ENCODE data around the gene LRP1-AS. TPM values are rescaled to one million over a fixed set of nuclear protein-coding genes. Genes with fewer than 3 reads are reported as not detected.

The LRP1-AS gene
- total and polyA plus RNA-seq, 7 experiments from 2014 or later, result not detected

DNA sequence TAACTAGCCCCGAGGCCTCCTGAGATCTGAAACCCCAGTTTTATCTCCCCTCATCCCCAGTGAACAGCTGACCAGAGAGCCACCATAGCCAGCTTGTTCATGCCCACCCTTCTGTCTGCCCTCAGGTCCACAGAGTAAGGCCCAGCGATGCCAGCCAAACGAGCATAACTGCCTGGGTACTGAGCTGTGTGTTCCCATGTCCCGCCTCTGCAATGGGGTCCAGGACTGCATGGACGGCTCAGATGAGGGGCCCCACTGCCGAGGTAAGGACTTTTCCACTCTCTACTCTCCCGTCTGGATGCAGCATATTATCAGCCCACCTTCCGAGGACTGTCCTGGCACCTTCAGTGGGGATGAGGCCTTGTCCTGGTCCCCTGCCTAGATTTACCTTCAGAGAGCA, 6.2 kb downstream of the LRP1-AS start:
- Histone ChIP-seq H3K27ac (ENCODE audit: low read depth, low read length) (no peak overlapping the region), H3K36me3 (ENCODE audit: control insufficient read depth in 2 of 3, insufficient read depth in 3 of 3, low read length in 3 of 3) (peaks cover 0 to 7% (median 0%) of the 10 kb centered on the region in 3 experiments), H3K9me3 (ENCODE audit: control insufficient read depth in 2 of 3, low read length in 3 of 3) (no peaks in the 10 kb centered on the region), H3K27me3 (ENCODE audit: control insufficient read depth in 2 of 2, insufficient read depth in 2 of 2, low read length in 2 of 2) (no peaks in the 10 kb centered on the region), H3K4me1 (ENCODE audit: control insufficient read depth in 2 of 2, insufficient read depth in 2 of 2, low read length in 2 of 2) (no peaks in the 10 kb centered on the region), H3K4me3 (ENCODE audit: low read length) (no peak overlapping the region)
- Mint-ChIP-seq H3K4me1 (peaks cover 0 to 15% (median 11%) of the 10 kb centered on the region in 7 donors), H3K27me3 (no peaks in the 10 kb centered on the region), H3K9me3 (no peaks in the 10 kb centered on the region), H3K4me3 (no peak overlapping the region), H3K36me3 (peaks cover 0 to 11% (median 0%) of the 10 kb centered on the region in 5 donors), H3K27ac (no peak overlapping the region)
- DNase-seq (no peak), ATAC-seq (no peak)
- CTCF ChIA-PET, result no interaction called here
- POLR2A ChIA-PET, result no interaction called here
- intact Hi-C loops (cut with micrococcal nuclease), result no loop called here

DNA sequence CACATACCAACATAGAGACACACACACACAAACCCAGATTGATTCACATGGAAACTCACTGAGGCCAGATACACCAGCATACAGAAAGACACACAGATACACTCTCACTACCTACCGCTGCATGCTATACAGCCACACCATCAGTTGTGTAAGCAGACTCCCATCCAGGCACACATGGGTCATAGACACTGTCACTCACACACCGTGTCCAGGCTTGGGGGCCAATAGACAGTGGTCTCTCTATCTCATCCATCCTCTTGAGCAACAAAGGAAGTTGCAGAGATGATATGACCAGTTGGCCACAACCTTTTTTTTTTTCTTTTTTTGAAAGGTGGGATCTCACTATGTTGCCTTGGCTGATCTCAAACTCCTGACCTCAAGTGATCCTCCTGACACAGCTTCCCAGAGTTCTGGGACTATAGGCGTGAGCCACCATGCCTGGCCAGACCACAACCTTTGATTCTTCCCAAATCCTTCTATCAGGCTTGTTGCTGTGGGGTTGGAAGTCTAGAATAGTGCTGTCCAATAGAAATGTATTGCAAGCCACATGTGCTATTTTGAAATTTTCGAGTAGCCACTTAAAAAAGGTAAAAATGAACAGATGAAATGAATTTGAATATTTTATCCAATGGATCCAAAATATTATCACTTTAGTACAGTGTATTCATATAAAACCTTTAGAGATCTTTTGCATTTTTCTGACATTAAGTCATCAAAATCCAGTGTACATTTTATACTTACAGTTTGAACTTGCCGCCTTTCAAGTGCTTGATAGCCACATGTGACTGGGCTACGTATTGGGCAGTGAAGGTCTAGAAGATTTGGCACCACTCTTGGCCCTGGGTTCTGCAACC, 7.4 kb downstream of the LRP1-AS start:
- H3K27me3 ChIP-seq (ENCODE audit: control insufficient read depth in 2 of 2, insufficient read depth in 2 of 2, low read length in 2 of 2), result no peaks in the 10 kb centered on the region
- H3K4me3 ChIP-seq (ENCODE audit: low read length), result no peak overlapping the region
- H3K36me3 Mint-ChIP-seq, result peaks cover 0 to 5% (median 0%) of the 10 kb centered on the region in 5 donors
- H3K27ac ChIP-seq (ENCODE audit: low read depth, low read length), result no peak overlapping the region
- H3K4me3 Mint-ChIP-seq, result no peak overlapping the region
- intact Hi-C loops (cut with micrococcal nuclease), result no loop called here
- no peaks in the 10 kb centered on the region for H3K4me1 ChIP-seq (ENCODE audit: control insufficient read depth in 2 of 2, insufficient read depth in 2 of 2, low read length in 2 of 2)
- no peaks in the 10 kb centered on the region for H3K9me3 Mint-ChIP-seq
- no peaks in the 10 kb centered on the region for H3K27me3 Mint-ChIP-seq
- DNase-seq (no peak), ATAC-seq (peak; percentile 73)
- CTCF ChIA-PET, result no interaction called here
- POLR2A ChIA-PET, result no interaction called here
- H3K36me3 ChIP-seq (ENCODE audit: control insufficient read depth in 2 of 3, insufficient read depth in 3 of 3, low read length in 3 of 3), result peaks cover 0 to 1% (median 0%) of the 10 kb centered on the region in 3 experiments
- no peaks in the 10 kb centered on the region for H3K9me3 ChIP-seq (ENCODE audit: control insufficient read depth in 2 of 3, low read length in 3 of 3)
- H3K4me1 Mint-ChIP-seq, result peaks cover 0 to 15% (median 11%) of the 10 kb centered on the region in 7 donors
- peak overlapping the region in 1 of 9 donors; percentile 5 for H3K27ac Mint-ChIP-seq

DNA sequence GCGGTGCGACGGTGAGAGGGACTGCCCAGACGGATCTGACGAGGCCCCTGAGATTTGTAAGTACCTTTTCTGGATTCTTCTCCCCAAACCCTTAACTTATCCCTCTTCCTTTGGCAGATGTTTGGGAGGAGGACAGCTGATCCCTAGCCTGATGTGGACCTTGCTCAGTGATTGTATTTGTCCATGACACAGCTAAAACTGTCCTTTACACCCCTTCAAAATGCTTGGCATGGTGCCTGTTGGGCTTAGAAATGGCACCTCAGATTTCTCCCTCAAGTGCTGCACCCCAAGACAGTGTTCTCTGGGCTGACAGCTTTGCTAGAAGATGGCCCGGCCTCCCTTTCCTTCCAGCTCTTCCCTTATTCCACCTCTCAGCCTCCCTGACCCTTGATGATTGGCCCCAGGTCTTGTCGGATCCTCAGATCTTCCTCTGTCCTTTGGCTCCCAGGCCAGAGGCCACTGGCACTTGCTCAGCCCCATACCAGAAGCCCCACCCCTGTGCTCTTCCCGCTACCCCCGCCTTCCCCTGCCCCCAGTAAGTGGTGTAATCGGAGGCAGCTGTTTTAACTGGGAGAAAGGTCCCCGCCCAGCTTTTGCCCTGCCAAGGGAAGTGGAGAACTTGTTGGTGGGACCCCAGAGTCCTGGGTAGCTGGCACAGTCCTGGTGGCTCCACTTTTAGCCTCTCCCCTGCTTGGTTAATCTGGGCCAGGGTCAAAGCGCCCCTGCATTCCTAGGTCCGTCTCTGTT, 8.7 kb downstream of the LRP1-AS start:
- Histone ChIP-seq H3K27me3 (ENCODE audit: control insufficient read depth in 2 of 2, insufficient read depth in 2 of 2, low read length in 2 of 2) (no peaks in the 10 kb centered on the region), H3K4me1 (ENCODE audit: control insufficient read depth in 2 of 2, insufficient read depth in 2 of 2, low read length in 2 of 2) (no peaks in the 10 kb centered on the region), H3K27ac (ENCODE audit: low read depth, low read length) (no peak overlapping the region), H3K4me3 (ENCODE audit: low read length) (no peak overlapping the region), H3K9me3 (ENCODE audit: control insufficient read depth in 2 of 3, low read length in 3 of 3) (no peaks in the 10 kb centered on the region), H3K36me3 (ENCODE audit: control insufficient read depth in 2 of 3, insufficient read depth in 3 of 3, low read length in 3 of 3) (no peaks in the 10 kb centered on the region)
- intact Hi-C loops (cut with micrococcal nuclease), result no loop called here
- Mint-ChIP-seq H3K4me1 (peaks cover 2 to 13% (median 7%) of the 10 kb centered on the region in 7 donors), H3K27ac (no peak overlapping the region), H3K4me3 (no peak overlapping the region), H3K27me3 (peaks cover 0 to 1% (median 0%) of the 10 kb centered on the region in 5 donors), H3K9me3 (no peaks in the 10 kb centered on the region), H3K36me3 (peaks cover 0 to 3% (median 0%) of the 10 kb centered on the region in 5 donors)
- DNase-seq, result peak in 1 of 9 donors; percentile 7
- POLR2A ChIA-PET, result no interaction called here
- CTCF ChIA-PET, result no interaction called here
- ATAC-seq, result no peak

DNA sequence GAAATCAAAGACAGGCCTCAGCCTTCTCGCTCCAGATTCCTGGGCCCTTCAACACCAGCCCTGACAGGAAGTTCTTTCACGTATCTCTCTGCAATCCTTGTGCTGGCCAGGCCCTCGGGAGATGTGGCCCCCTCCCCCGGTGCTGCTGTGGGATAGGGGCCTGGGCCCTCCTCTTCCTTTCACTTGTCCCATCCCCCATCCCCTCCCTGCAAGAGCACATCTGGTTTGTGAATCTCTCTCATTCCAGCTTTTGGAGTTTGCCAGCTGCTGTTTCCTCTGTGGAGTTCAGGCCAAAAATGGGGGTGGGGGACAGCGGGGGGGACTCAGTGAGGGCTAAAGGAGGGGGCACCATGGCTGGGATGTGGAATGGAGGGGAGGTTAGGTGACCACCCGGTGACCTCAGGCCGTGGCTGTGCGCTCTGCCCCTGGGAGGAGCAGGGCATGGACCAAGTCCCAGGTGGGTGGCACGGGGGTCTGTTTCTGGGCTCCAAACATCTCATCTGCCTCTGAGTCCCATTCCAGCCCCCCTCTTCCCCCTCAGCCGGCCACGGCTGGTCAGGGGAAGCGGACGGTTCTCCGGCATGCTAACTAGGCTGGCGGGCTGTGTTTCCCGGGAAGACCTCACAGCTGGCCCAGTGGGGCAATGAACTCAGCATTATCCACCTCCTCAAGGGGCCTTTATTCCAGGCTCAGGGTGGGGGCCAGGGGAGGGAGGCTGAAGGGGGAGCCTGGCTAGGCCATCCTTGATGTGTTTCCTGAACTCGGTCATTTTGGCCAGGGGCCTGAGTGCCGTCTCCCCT, 11.7 kb downstream of the LRP1-AS start:
- Mint-ChIP-seq H3K9me3 (peaks cover 0 to 1% (median 0%) of the 10 kb centered on the region in 11 donors), H3K4me3 (peak overlapping the region in 1 of 10 donors; percentile 12), H3K27me3 (peaks cover 0 to 17% (median 0%) of the 10 kb centered on the region in 5 donors), H3K4me1 (peaks cover 0 to 25% (median under 1%) of the 10 kb centered on the region in 7 donors), H3K27ac (peak overlapping the region in 1 of 9 donors; percentile 25), H3K36me3 (peaks cover 0 to 3% (median 0%) of the 10 kb centered on the region in 5 donors)
- intact Hi-C loops (cut with micrococcal nuclease), result no loop called here
- no peaks in the 10 kb centered on the region for H3K9me3 ChIP-seq (ENCODE audit: control insufficient read depth in 2 of 3, low read length in 3 of 3)
- H3K27ac ChIP-seq (ENCODE audit: low read depth, low read length), result no peak overlapping the region
- ATAC-seq (no peak), DNase-seq (peak in 1 of 9 donors; percentile 5)
- ChIA-PET CTCF (interaction anchor here (0.5 to 1.1 kb wide), 2 partner anchors 11 to 84 kb away, joined by 5 read pairs; no protein-coding TSS in a partner anchor), POLR2A (interaction anchor here (0.8 to 0.9 kb wide), 2 partner anchors 8 to 14 kb away, joined by 3 to 4 read pairs; partner anchors contain the start of gene LRP1)
- no peak overlapping the region for H3K4me3 ChIP-seq (ENCODE audit: low read length)
- no peaks in the 10 kb centered on the region for H3K4me1 ChIP-seq (ENCODE audit: control insufficient read depth in 2 of 2, insufficient read depth in 2 of 2, low read length in 2 of 2)
- no peaks in the 10 kb centered on the region for H3K36me3 ChIP-seq (ENCODE audit: control insufficient read depth in 2 of 3, insufficient read depth in 3 of 3, low read length in 3 of 3)
- peaks cover 0 to 5% of the 10 kb centered on the region in 2 donors for H3K27me3 ChIP-seq (ENCODE audit: control insufficient read depth in 2 of 2, insufficient read depth in 2 of 2, low read length in 2 of 2)

DNA sequence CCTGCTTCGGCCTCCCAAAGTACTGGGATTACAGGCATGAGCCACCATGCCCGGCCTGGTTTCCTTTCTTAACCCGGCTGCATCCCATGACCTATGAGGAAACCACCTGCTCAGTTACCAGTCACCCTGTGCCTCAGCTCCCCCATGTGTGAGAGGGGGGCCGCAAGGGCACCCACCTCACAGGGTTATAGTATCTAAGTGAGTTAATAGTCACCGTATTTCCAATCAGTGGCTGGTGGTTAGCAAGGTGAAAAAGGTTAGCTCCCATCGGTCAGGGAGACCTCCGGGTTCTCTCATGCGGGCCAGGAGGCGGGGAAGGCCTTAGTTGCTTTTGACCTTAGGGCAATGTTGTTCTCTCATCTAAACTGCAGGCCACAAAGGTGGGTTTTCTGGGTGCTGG, 12.5 kb downstream of the LRP1-AS start:
- H3K4me3 Mint-ChIP-seq, result no peak overlapping the region
- intact Hi-C loops (cut with micrococcal nuclease), result no loop called here
- H3K27ac Mint-ChIP-seq, result peak overlapping the region in 1 of 9 donors; percentile 25
- Histone ChIP-seq H3K4me1 (ENCODE audit: control insufficient read depth in 2 of 2, insufficient read depth in 2 of 2, low read length in 2 of 2) (no peaks in the 10 kb centered on the region), H3K4me3 (ENCODE audit: low read length) (no peak overlapping the region), H3K27ac (ENCODE audit: low read depth, low read length) (no peak overlapping the region), H3K27me3 (ENCODE audit: control insufficient read depth in 2 of 2, insufficient read depth in 2 of 2, low read length in 2 of 2) (peaks cover 0 to 5% of the 10 kb centered on the region in 2 donors), H3K36me3 (ENCODE audit: control insufficient read depth in 2 of 3, insufficient read depth in 3 of 3, low read length in 3 of 3) (no peaks in the 10 kb centered on the region), H3K9me3 (ENCODE audit: control insufficient read depth in 2 of 3, low read length in 3 of 3) (no peaks in the 10 kb centered on the region)
- peaks cover 0 to 25% (median 6%) of the 10 kb centered on the region in 7 donors for H3K4me1 Mint-ChIP-seq
- DNase-seq (peak in 1 of 9 donors; percentile 1), ATAC-seq (no peak)
- POLR2A ChIA-PET, result no interaction called here
- peaks cover 0 to 1% (median 0%) of the 10 kb centered on the region in 11 donors for H3K9me3 Mint-ChIP-seq
- H3K27me3 Mint-ChIP-seq, result peaks cover 0 to 25% (median 0%) of the 10 kb centered on the region in 5 donors
- peaks cover 0 to 3% (median 0%) of the 10 kb centered on the region in 5 donors for H3K36me3 Mint-ChIP-seq
- CTCF ChIA-PET, result interaction anchor here (0.5 kb wide), 1 partner anchor 83 kb away, joined by 5 read pairs; no protein-coding TSS in a partner anchor

DNA sequence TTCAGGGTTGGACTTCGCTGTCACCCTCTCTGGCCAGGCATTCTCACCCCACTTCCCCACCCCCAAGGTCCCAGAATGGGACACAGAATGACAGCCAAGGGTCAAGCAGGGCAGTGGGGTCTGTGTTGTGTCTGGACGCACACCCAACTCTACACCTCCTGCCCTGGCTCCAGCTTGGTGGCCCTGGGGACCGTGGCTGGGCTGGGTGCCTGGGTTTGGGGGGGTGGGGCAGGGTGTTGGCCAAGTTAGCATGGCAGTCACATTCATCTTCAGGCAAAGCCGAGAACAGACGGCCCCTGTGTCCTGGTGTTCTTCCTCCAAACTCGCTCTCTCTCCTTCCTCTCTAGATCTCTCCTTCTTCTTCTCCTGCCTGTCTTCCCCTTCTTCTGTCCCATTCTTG, 13.5 kb downstream of the LRP1-AS start:
- no peaks in the 10 kb centered on the region for H3K36me3 ChIP-seq (ENCODE audit: control insufficient read depth in 2 of 3, insufficient read depth in 3 of 3, low read length in 3 of 3)
- ChIA-PET CTCF (interaction anchor here (0.8 kb wide), 1 partner anchor 9 kb away, joined by 3 read pairs; no protein-coding TSS in a partner anchor), POLR2A (no interaction called here)
- H3K4me1 ChIP-seq (ENCODE audit: control insufficient read depth in 2 of 2, insufficient read depth in 2 of 2, low read length in 2 of 2), result no peaks in the 10 kb centered on the region
- ATAC-seq, result no peak
- H3K9me3 ChIP-seq (ENCODE audit: control insufficient read depth in 2 of 3, low read length in 3 of 3), result no peaks in the 10 kb centered on the region
- DNase-seq, result peak in 1 of 9 donors; percentile 4
- Mint-ChIP-seq H3K4me3 (no peak overlapping the region), H3K27ac (peak overlapping the region in 1 of 9 donors; percentile 59), H3K9me3 (peaks cover 0 to 1% (median 0%) of the 10 kb centered on the region in 11 donors), H3K36me3 (no peaks in the 10 kb centered on the region), H3K4me1 (peaks cover 2 to 19% (median 7%) of the 10 kb centered on the region in 7 donors), H3K27me3 (peaks cover 0 to 30% (median 0%) of the 10 kb centered on the region in 5 donors)
- intact Hi-C loops (cut with micrococcal nuclease), result no loop called here
- no peak overlapping the region for H3K4me3 ChIP-seq (ENCODE audit: low read length)
- peaks cover 0 to 5% of the 10 kb centered on the region in 2 donors for H3K27me3 ChIP-seq (ENCODE audit: control insufficient read depth in 2 of 2, insufficient read depth in 2 of 2, low read length in 2 of 2)
- no peak overlapping the region for H3K27ac ChIP-seq (ENCODE audit: low read depth, low read length)

Measured in naive thymus-derived CD4-positive, alpha-beta T cell (primary cell).